IMR-90 (cell line): ENCODE measurements around the gene DNAAF2. TPM values are rescaled to one million over a fixed set of nuclear protein-coding genes. Genes with fewer than 3 reads are reported as not detected.

Source experiments
- ATAC-seq: fragments of 200-7000 bp; cut with Tn5 transposase; 2 replicates; pipeline ENCODE4 v1.9.1; 2020; ENCODE audit warnings: low read depth, mild to moderate bottlenecking, moderate library complexity
- BruUV-seq: library from RNA; stranded (reverse); fragments of 400-500 nt; replicated peaks from 2 replicates; lab custom pipeline; 2021; lab: Mats Ljungman, UMichigan
- CTCF ChIA-PET: fragments of 300-600 bp; formaldehyde crosslinking; extraction: SDS; loops from one replicate; lab custom pipeline; 2021; ENCODE audit warnings: antibody characterized with exemption; lab: Yijun Ruan, JAX
- POLR2A ChIA-PET: fragments of 300-600 bp; sonication (Branson Sonifier 250); formaldehyde crosslinking; loops from one replicate; lab custom pipeline; 2022; ENCODE audit warnings: antibody characterized with exemption; ENCODE audit not compliant: unreplicated experiment; lab: Charles Lee
- DNase-seq: peaks from one replicate; pipeline ENCODE4 v3.0.0; 2013
- H2AFZ ChIP-seq: replicated peaks from 2 replicates; pipeline ENCODE3; 2013; ENCODE audit warnings: low read length, mild to moderate bottlenecking; ENCODE audit not compliant: poor library complexity
- H2AK5ac ChIP-seq: 2 replicates; pipeline ENCODE4 v1.6.1; 2013; ENCODE audit warnings: low read depth, low read length, inconsistent platforms
- H2AK9ac ChIP-seq: replicated peaks from 2 replicates; pipeline ENCODE3; 2013; ENCODE audit warnings: mild to moderate bottlenecking, low read depth, low read length, moderate library complexity; ENCODE audit not compliant: poor library complexity
- H2BK120ac ChIP-seq: 2 replicates; pipeline ENCODE4 v1.6.1; 2013; ENCODE audit warnings: low read depth, low read length, inconsistent platforms
- H2BK15ac ChIP-seq: 3 replicates; pipeline ENCODE4 v1.6.1; 2013; ENCODE audit warnings: low read depth, low read length, inconsistent platforms
- H2BK20ac ChIP-seq: 2 replicates; pipeline ENCODE4 v1.6.1; 2013; ENCODE audit warnings: low read depth, mild to moderate bottlenecking, inconsistent platforms, low read length, moderate library complexity
- H2BK5ac ChIP-seq: 2 replicates; pipeline ENCODE4 v1.6.1; 2013; ENCODE audit warnings: mild to moderate bottlenecking, low read depth, low read length, inconsistent platforms; ENCODE audit not compliant: poor library complexity, severe bottlenecking
- H3K14ac ChIP-seq: replicated peaks from 2 replicates; pipeline ENCODE4 v1.6.1; 2013; ENCODE audit warnings: low read depth, low read length, inconsistent platforms
- H3K18ac ChIP-seq: 2 replicates; pipeline ENCODE4 v1.6.1; 2013; ENCODE audit warnings: low read depth, low read length, control low read depth
- H3K23ac ChIP-seq: 2 replicates; pipeline ENCODE4 v1.6.1; 2013; ENCODE audit warnings: low read depth, low read length, inconsistent platforms
- H3K27ac ChIP-seq: 2 replicates; pipeline ENCODE4 v1.5.1; 2013; ENCODE audit warnings: mild to moderate bottlenecking, control low read depth, low read length; ENCODE audit not compliant: insufficient read depth
- H3K27me3 ChIP-seq: 2 replicates; pipeline ENCODE4 v1.6.1; 2013; ENCODE audit warnings: low read length; ENCODE audit not compliant: control insufficient read depth, insufficient read depth
- H3K36me3 ChIP-seq: 2 replicates; pipeline ENCODE4 v1.6.1; 2013; ENCODE audit warnings: low read length, mixed read lengths; ENCODE audit not compliant: control insufficient read depth, insufficient read depth
- H3K4ac ChIP-seq: 2 replicates; pipeline ENCODE4 v1.6.1; 2013; ENCODE audit warnings: low read depth, low read length, inconsistent platforms
- H3K4me1 ChIP-seq: 2 replicates; pipeline ENCODE4 v1.6.1; 2013; ENCODE audit warnings: low read length, mixed read lengths; ENCODE audit not compliant: control insufficient read depth, insufficient read depth
- H3K4me2 ChIP-seq: 2 replicates; pipeline ENCODE4 v1.6.1; 2013; ENCODE audit warnings: low read depth, mild to moderate bottlenecking, control low read depth, low read length, moderate library complexity
- H3K4me3 ChIP-seq: 2 replicates; pipeline ENCODE4 v1.5.1; 2013; ENCODE audit warnings: low read depth, mild to moderate bottlenecking, control low read depth, low read length, moderate library complexity; ENCODE audit not compliant: insufficient read depth
- H3K56ac ChIP-seq: 2 replicates; pipeline ENCODE4 v1.6.1; 2013; ENCODE audit warnings: low read length, inconsistent platforms; ENCODE audit not compliant: insufficient read depth; ENCODE audit errors: extremely low read depth
- H3K79me1 ChIP-seq, 2 experiments: 2 replicates each; pipeline ENCODE4 v1.6.1; 2013; ENCODE audit warnings: low read length in 2 of 2, inconsistent platforms in 1 of 2, low read depth in 1 of 2
- H3K9ac ChIP-seq: 2 replicates; pipeline ENCODE4 v1.6.1; 2013; ENCODE audit warnings: low read depth, low read length, control low read depth
- H3K9me1 ChIP-seq: 2 replicates; pipeline ENCODE4 v1.6.1; 2013; ENCODE audit warnings: low read length, inconsistent platforms; ENCODE audit not compliant: insufficient read depth
- H3K9me3 ChIP-seq: 2 replicates; pipeline ENCODE4 v1.6.1; 2013; ENCODE audit warnings: low read length; ENCODE audit not compliant: control insufficient read depth, insufficient read depth
- H4K20me1 ChIP-seq: 2 replicates; pipeline ENCODE4 v1.6.1; 2013; ENCODE audit warnings: low read length, inconsistent platforms; ENCODE audit not compliant: insufficient read depth
- H4K5ac ChIP-seq: 2 replicates; pipeline ENCODE4 v1.6.1; 2013; ENCODE audit warnings: mild to moderate bottlenecking, low read depth, low read length, control low read depth
- H4K8ac ChIP-seq, 2 experiments: 2 replicates each; pipeline ENCODE4 v1.6.1; 2013; ENCODE audit warnings: low read depth in 2 of 2, low read length in 2 of 2, control low read depth in 1 of 2, inconsistent platforms in 1 of 2
- H4K91ac ChIP-seq: 2 replicates; pipeline ENCODE4 v1.6.1; 2013; ENCODE audit warnings: low read depth, low read length, inconsistent platforms; ENCODE audit not compliant: insufficient read depth
- CEBPB ChIP-seq: IDR thresholded peaks from 2 replicates; pipeline ENCODE4 v1.6.1; 2012; ENCODE audit warnings: low read depth, low read length, improper control_type of control experiment
- MAFK ChIP-seq: IDR thresholded peaks from 2 replicates; pipeline ENCODE4 v1.6.1; 2012; ENCODE audit warnings: low read depth, low read length, improper control_type of control experiment
- RAD21 ChIP-seq: IDR thresholded peaks from 2 replicates; pipeline ENCODE4 v1.6.1; 2012; ENCODE audit warnings: low read length, improper control_type of control experiment
- RCOR1 ChIP-seq: IDR thresholded peaks from 2 replicates; pipeline ENCODE4 v1.6.1; 2012; ENCODE audit warnings: mild to moderate bottlenecking, low read length, improper control_type of control experiment; ENCODE audit not compliant: insufficient replicate concordance
- RFX5 ChIP-seq: IDR thresholded peaks from 2 replicates; pipeline ENCODE4 v1.8.0; 2012; ENCODE audit warnings: low read depth, mild to moderate bottlenecking, low read length, moderate library complexity
- WGBS, 2 experiments: methylation state at CpG; one replicate each; pipeline versions ENCODE4 v1.1.5 to v1.1.7; 2013; ENCODE audit warnings: missing lambda C conversion rate in 2 of 2; ENCODE audit not compliant: insufficient read length in 1 of 2; ENCODE audit errors: extremely low coverage in 2 of 2; 5-methylcytosine and 5-hydroxymethylcytosine counted together
- dilution Hi-C: fragments of 300-500 bp; cut with HindIII; formaldehyde crosslinking; loops from one replicate; pipeline ENCODE4 v1.14.3; 2018; ENCODE audit warnings: low sequenced_read_pairs; ENCODE audit not compliant: unreplicated experiment
- in situ Hi-C: fragments of 300-500 bp; cut with MboI; formaldehyde crosslinking; loops from 3 replicates; pipeline ENCODE4 v1.14.3; 2019; ENCODE audit warnings: low sequenced_read_pairs, inconsistent platforms, mixed read lengths
- intact Hi-C: fragments of 100-400 bp; cut with micrococcal nuclease; formaldehyde crosslinking; loops from 2 replicates; pipeline ENCODE4 v1.10.0; 2022
- polyA plus RNA-seq, 3 experiments: library from polyadenylated mRNA; depleted of rRNA; stranded (reverse); fragments of >200 nt; gene quantifications; 2 replicates each; pipeline ENCODE4 v1.2.3, GENCODE V29; 2012; ENCODE audit warnings: low replicate concordance in 1 of 3
- total RNA-seq: library from RNA; depleted of rRNA; stranded (reverse); fragments of >200 nt; gene quantifications from 2 replicates; pipeline ENCODE4 v1.2.3, GENCODE V29; 2012

The DNAAF2 gene
- total and polyA plus RNA-seq, 2 of the 4 experiments (the other 2 are of a cell fraction) = 4.1 to 4.7 TPM

- Histone ChIP-seq H3K4me2 (no peak overlapping the region), H4K20me1 (peaks cover 64% of the 10 kb centered on the region), H3K9me3 (no peaks in the 10 kb centered on the region), H4K8ac (no peak overlapping the region), H3K27ac (no peak overlapping the region), H3K18ac (no peak overlapping the region), H2BK120ac (no peak overlapping the region), H4K91ac (no peak overlapping the region), H2AK5ac (no peak overlapping the region), H3K4me1 (peaks cover 6% of the 10 kb centered on the region), H2AK9ac (no peak overlapping the region), H2BK5ac (no peak overlapping the region), H3K4ac (no peak overlapping the region), H2BK15ac (no peak overlapping the region), H3K27me3 (no peaks in the 10 kb centered on the region), H4K5ac (no peak overlapping the region), H2BK20ac (no peak overlapping the region), H3K9ac (no peak overlapping the region), H3K79me1 (peaks cover 25 to 69% of the 10 kb centered on the region in 2 experiments), H3K4me3 (no peak overlapping the region), H3K56ac (no peak overlapping the region), H3K36me3 (peaks cover 19% of the 10 kb centered on the region), H2AFZ (no peak overlapping the region), H3K23ac (no peak overlapping the region), H3K9me1 (peaks cover 17% of the 10 kb centered on the region), H3K14ac (no peak overlapping the region)
- 80% methylated on average over 1 of the region's 4 CpGs; no CpG with 5 or more reads in 1 of the 2 experiments for WGBS, 2 experiments
- intact Hi-C loops (no loop called here), in situ Hi-C loops (no loop called here), dilution Hi-C loops (no loop called here)
- CTCF ChIA-PET = no interaction called here
- ATAC-seq = no peak
- BruUV-seq = no TSS peak
- no peak for TF ChIP-seq RAD21
- no peak for TF ChIP-seq MAFK
- TF ChIP-seq RFX5 = no peak
- TF ChIP-seq CEBPB = no peak
- TF ChIP-seq RCOR1 = no peak
- POLR2A ChIA-PET = interaction anchor here (0.6 kb wide), 1 partner anchor 1755 kb away, joined by 3 read pairs; no protein-coding TSS in a partner anchor
- no peak for DNase-seq
These were observed 52.7 kb downstream of the DNAAF2 start for GRCh38 chr14:49582113-49582977.
